Mammary epithelial cell (primary cell): ENCODE measurements around the gene RTKN2.
"Not testable (repeated sequence)": the region's sequence is repeated elsewhere in the genome, so short reads cannot be mapped to it uniquely, and the experiment has no call there.

Experiments used
- CTCF ChIP-seq, 2 donors: IDR thresholded peaks in 1 of 2; conservative IDR thresholded peaks in 1 of 2; 2 replicates each; pipeline ENCODE4 v1.5.1; 2011 to 2012; ENCODE audit warnings: inconsistent platforms in 2 of 2, low read length in 2 of 2, mild to moderate bottlenecking in 2 of 2, control low read depth in 1 of 2, low read depth in 1 of 2; ENCODE audit not compliant: insufficient read depth in 1 of 2; ENCODE audit errors: extremely low read depth in 1 of 2
- EZH2 ChIP-seq: IDR thresholded peaks from 2 replicates; pipeline ENCODE4 v1.6.1; 2012; ENCODE audit warnings: low read length, inconsistent platforms, borderline replicate concordance

DNA sequence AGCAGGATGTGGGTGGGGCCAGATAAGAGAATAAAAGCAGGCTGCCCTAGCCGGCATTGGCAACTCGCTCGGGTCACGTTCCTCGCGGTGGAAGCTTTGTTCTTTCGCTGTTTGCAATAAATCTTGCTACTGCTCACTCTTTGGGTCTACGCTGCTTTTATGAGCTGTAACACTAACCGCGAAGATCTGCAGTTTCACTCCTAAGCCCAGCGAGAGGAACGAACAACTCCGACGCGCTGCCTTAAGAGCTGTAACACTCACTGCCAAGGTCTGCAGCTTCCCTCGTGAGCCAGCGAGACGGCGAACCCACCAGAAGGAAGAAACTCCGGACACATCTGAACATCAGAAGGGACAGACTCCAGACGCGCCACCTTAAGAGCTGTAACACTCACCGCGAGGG is 12.7 kb upstream of the RTKN2 start:
- not testable (repeated sequence) for TF ChIP-seq EZH2; CTCF (conservative IDR thresholded peaks at IDR 0.05 in 1 of 2, IDR thresholded peaks at IDR 0.05 in 1 of 2; ENCODE audit: extremely low read depth in 1 of 2, insufficient read depth in 1 of 2, low read depth in 1 of 2, low read length in 2 of 2)
